K562 (cell line): ENCODE results near the gene OR7A5. TPM values are rescaled to one million over a fixed set of nuclear protein-coding genes. Genes with fewer than 3 reads are reported as not detected.
A peak's percentile ranks its signal among the peaks of the same experiment; 100 is the strongest.

Source experiments
- ASH1L ChIP-seq: fragments of 450-650 bp; IDR thresholded peaks from 2 replicates; pipeline ENCODE4 v1.6.1; 2018; ENCODE audit warnings: borderline replicate concordance, mild to moderate bottlenecking, low read depth; ENCODE audit not compliant: partially characterized antibody
- BRCA1 ChIP-seq, 2 experiments: fragments of 450-650 bp in 1 of 2; sonication (generic) in 1 of 2; formaldehyde crosslinking in 1 of 2; IDR thresholded peaks; 2 replicates each; pipeline versions ENCODE4 v1.5.0 to v1.6.1; 2017 to 2020; ENCODE audit warnings: mild to moderate bottlenecking in 1 of 2, missing genetic modification reagents in 1 of 2
- CCNT2 ChIP-seq: IDR thresholded peaks from 2 replicates; pipeline ENCODE4 v1.6.1; 2011; ENCODE audit warnings: borderline replicate concordance, low read depth, mild to moderate bottlenecking, moderate library complexity, mixed read lengths, low read length; ENCODE audit not compliant: insufficient read length; ENCODE audit errors: extremely low read depth
- CREM ChIP-seq: IDR thresholded peaks from 2 replicates; pipeline ENCODE4 v1.6.1; 2014; ENCODE audit warnings: antibody characterized with exemption, low read depth
- E4F1 ChIP-seq: fragments of 250-450 bp; sonication (Bioruptor Pico); IDR thresholded peaks from 2 replicates; pipeline ENCODE4 v1.5.0; 2021; ENCODE audit warnings: mild to moderate bottlenecking, borderline replicate concordance
- EHMT2 ChIP-seq: fragments of 450-650 bp; IDR thresholded peaks from 2 replicates; pipeline ENCODE4 v1.6.1; 2018; ENCODE audit warnings: antibody characterized with exemption
- ELF1 ChIP-seq: fragments of 200-800 bp; sonication (Bioruptor generic); IDR thresholded peaks from 2 replicates; pipeline ENCODE4 v1.6.1; 2016; ENCODE audit warnings: missing genetic modification characterization, missing compliant biosample characterization
- FIP1L1 ChIP-seq: fragments of 200-400 bp; formaldehyde crosslinking; IDR thresholded peaks from 2 replicates; pipeline ENCODE4 v1.6.1; 2018; ENCODE audit warnings: mild to moderate bottlenecking, low read depth, low read length; ENCODE audit not compliant: poor library complexity, severe bottlenecking
- FOXK1 ChIP-seq: sonication (generic); formaldehyde crosslinking; IDR thresholded peaks from 2 replicates; pipeline ENCODE4 v1.8.0; 2022; ENCODE audit warnings: missing genetic modification reagents, mild to moderate bottlenecking, borderline replicate concordance
- MIER1 ChIP-seq: fragments of 450-650 bp; IDR thresholded peaks from 2 replicates; pipeline ENCODE4 v1.6.1; 2016; ENCODE audit warnings: antibody characterized with exemption, mild to moderate bottlenecking, low read depth
- MTA3 ChIP-seq: fragments of 450-650 bp; formaldehyde crosslinking; IDR thresholded peaks from 2 replicates; pipeline ENCODE4 v1.6.1; 2017; ENCODE audit warnings: mild to moderate bottlenecking, borderline replicate concordance
- NR2F6 ChIP-seq: fragments of 450-650 bp; formaldehyde crosslinking; IDR thresholded peaks from 2 replicates; pipeline ENCODE4 v1.4.0; 2020; ENCODE audit warnings: mild to moderate bottlenecking
- PATZ1 ChIP-seq: fragments of 250-450 bp; sonication (Bioruptor Pico); IDR thresholded peaks from 2 replicates; pipeline ENCODE4 v1.5.0; 2020; ENCODE audit warnings: mild to moderate bottlenecking, borderline replicate concordance
- PHB2 ChIP-seq: fragments of 450-650 bp; IDR thresholded peaks from 2 replicates; pipeline ENCODE4 v1.6.1; 2017; ENCODE audit warnings: low read depth
- RBM22 ChIP-seq: fragments of 200-400 bp; formaldehyde crosslinking; IDR thresholded peaks from 2 replicates; pipeline ENCODE4 v1.6.1; 2018; ENCODE audit warnings: low read length, low read depth; ENCODE audit not compliant: poor library complexity, severe bottlenecking
- RBM34 ChIP-seq: fragments of 200-400 bp; formaldehyde crosslinking; IDR thresholded peaks from 2 replicates; pipeline ENCODE4 v1.6.1; 2018; ENCODE audit warnings: low read length, borderline replicate concordance; ENCODE audit not compliant: insufficient read depth
- SAFB ChIP-seq: fragments of 200-400 bp; formaldehyde crosslinking; IDR thresholded peaks from 2 replicates; pipeline ENCODE4 v1.6.1; 2017; ENCODE audit warnings: low read depth, low read length, borderline replicate concordance
- SOX6 ChIP-seq: fragments of 450-650 bp; IDR thresholded peaks from 2 replicates; pipeline ENCODE4 v1.6.1; 2014; ENCODE audit warnings: mild to moderate bottlenecking
- THRAP3 ChIP-seq: fragments of 450-650 bp; IDR thresholded peaks from 2 replicates; pipeline ENCODE4 v1.6.1; 2016; ENCODE audit warnings: mild to moderate bottlenecking, inconsistent platforms, borderline replicate concordance
- U2AF1 ChIP-seq: fragments of 200-400 bp; formaldehyde crosslinking; optimal IDR thresholded peaks from 2 replicates; pipeline ENCODE3; 2017; ENCODE audit warnings: mild to moderate bottlenecking, low read depth, low read length, moderate library complexity
- ZNF140 ChIP-seq: fragments of 250-450 bp; sonication (Bioruptor Pico); IDR thresholded peaks from 2 replicates; pipeline ENCODE4 v1.8.0; 2021; ENCODE audit warnings: moderate library complexity, mild to moderate bottlenecking, inconsistent platforms
- ZNF699 ChIP-seq: fragments of 250-450 bp; sonication (Bioruptor Pico); IDR thresholded peaks from 2 replicates; pipeline ENCODE4 v1.8.0; 2021; ENCODE audit warnings: mild to moderate bottlenecking, moderate library complexity; ENCODE audit not compliant: insufficient replicate concordance
- ZSCAN29 ChIP-seq: fragments of 450-650 bp; IDR thresholded peaks from 2 replicates; pipeline ENCODE4 v1.6.1; 2017
- polyA plus RNA-seq, 8 experiments: library from polyadenylated mRNA; depleted of rRNA in 4 of 8; stranded (reverse) in 5 of 8; unstranded in 3 of 8; fragments of >200 nt; fragmentation: Nextera tagmentation in 2 of 8; fragmentation: Illumina TruSeq in 1 of 8; extraction: Ambion mirVana in 2 of 8; extraction: Trizol in 1 of 8; gene quantifications; 2 replicates each; pipeline versions ENCODE4 v1.2.1 to v1.2.3, GENCODE V29; 2011 to 2014; ENCODE audit warnings: inconsistent platforms in 1 of 8, missing spikeins in 1 of 8
- total RNA-seq, 7 experiments: library from RNA; depleted of rRNA in 6 of 7; stranded (reverse); fragments of >200 nt in 6 of 7; fragmentation: Illumina TruSeq in 2 of 7; extraction: Trizol in 2 of 7; gene quantifications; 2 replicates each; pipeline versions ENCODE4 v1.2.1 to v1.2.3, GENCODE V29; 2011 to 2021; ENCODE audit warnings: low replicate concordance in 1 of 7
- TF ChIP-seq, protein P1 (sequence below), 2 experiments: fragments of 250-450 bp in 1 of 2; fragments of 450-650 bp in 1 of 2; sonication (Bioruptor Pico) in 1 of 2; IDR thresholded peaks; 2 replicates each; pipeline versions ENCODE4 v1.6.1 to v1.8.0; 2016 to 2021; ENCODE audit warnings: mild to moderate bottlenecking in 2 of 2, moderate library complexity in 2 of 2, missing compliant biosample characterization in 1 of 2, missing genetic modification characterization in 1 of 2

Gene OR7A5
- total and polyA plus RNA-seq, 9 of the 15 experiments (the other 6 are each of a cell fraction or from before 2014, with no cell fraction given): not detected

DNA sequence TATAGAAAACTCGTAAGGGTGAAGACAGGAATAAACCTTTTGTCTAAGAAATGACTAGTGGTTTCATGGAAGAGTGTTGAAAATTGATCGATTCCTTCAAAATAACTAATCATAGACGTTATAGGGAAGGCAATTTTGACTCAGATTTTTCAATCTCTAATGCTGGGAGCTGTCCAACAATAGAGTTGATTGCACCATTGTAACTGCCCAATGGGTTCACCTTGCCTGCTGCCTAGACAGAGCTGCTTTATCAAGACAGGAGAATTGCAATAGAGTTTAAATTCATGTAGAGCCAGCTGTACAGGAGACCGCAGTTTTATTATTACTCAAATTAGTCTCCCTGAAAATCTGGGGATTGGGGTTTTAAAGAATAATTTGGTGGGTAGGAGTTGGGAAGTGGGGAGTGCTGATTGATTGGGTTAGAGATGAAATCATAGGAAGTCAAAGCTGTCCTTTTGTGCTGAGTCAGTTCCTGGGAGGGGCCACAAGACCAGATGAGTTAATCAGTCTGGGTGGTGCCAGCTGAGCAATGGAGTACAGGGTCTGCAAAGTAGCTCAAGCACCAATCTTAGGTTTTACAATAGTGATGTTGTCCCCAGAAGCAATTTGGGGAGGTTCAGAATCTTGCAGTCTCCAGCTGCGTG is 39.8 kb downstream of the OR7A5 start (continued):
- TF ChIP-seq ASH1L (no peak), U2AF1 (no peak), ZNF140 (no peak), RBM34 (no peak), SAFB (no peak), MIER1 (peak; percentile 71; the same call in 1 of the 2 replicates), NR2F6 (CRISPR knock-in tag) (no peak), ELF1 (tag) (no peak), ZNF699 (CRISPR knock-in tag) (no peak), EHMT2 (peak; percentile 84), BRCA1 (IDR thresholded peaks at IDR 0.05) (no peak), BRCA1 (CRISPR knock-in tag; IDR thresholded peaks at IDR 0.05) (no peak), FIP1L1 (no peak), FOXK1 (CRISPR knock-in tag) (no peak), THRAP3 (no peak), RBM22 (no peak), PHB2 (no peak), ZSCAN29 (no peak), E4F1 (CRISPR knock-in tag) (no peak), PATZ1 (CRISPR knock-in tag) (no peak), SOX6 (peak; percentile 46; the same call in 1 of the 2 replicates), MTA3 (no peak), CREM (0 out of 2 replicates have a peak, but pooled peaks have one; percentile 17), CCNT2 (no peak)
- TF ChIP-seq, protein P1, sequence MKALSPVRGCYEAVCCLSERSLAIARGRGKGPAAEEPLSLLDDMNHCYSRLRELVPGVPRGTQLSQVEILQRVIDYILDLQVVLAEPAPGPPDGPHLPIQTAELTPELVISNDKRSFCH (CRISPR knock-in tag; IDR thresholded peaks at IDR 0.05): no peak
- TF ChIP-seq, protein P1 (tag; IDR thresholded peaks at IDR 0.05): no peak
